ENCODE results near the gene RALGDS.
A peak's percentile ranks its signal among the peaks of the same experiment; 100 is the strongest.
"Not testable (repeated sequence)": the region's sequence is repeated elsewhere in the genome, so short reads cannot be mapped to it uniquely, and the experiment has no call there.

The RALGDS gene

DNA sequence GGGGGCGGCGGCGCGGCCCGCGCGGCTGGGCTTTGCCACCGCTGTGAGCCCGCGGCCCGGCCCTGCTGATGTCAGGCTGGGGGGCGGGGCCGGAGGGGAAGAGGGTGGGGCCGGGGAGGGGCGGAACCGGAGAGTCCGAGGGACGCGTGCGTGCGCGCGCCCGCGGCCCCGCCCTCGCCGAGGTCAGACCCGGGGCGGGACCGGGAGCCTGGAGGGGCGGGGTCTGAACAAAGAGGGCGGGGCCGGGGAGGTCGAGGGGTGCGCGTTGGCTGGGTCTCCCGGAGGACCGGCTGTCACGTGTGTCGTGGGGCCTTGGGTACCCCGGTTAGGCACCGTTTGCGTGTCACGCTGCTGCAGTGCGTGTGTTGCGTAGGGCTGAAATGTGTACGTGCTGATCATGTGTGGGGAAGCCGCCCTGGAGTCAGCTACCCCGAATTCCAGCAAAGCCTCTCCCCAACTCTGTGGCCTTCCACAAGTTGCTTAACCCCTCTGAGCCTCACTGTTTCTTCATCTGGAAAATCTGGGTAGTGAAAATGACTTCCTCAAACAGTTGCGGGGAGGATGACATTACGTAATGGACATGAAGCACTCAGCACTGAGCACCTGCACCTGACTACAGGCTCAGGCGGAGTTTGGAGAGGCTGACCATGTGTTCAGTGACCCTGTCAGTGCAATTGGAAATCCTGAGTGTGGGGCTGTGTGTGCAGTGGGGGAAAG lies at the start of gene RALGDS:
Gene RALGDS, minus strand, starts transcription at position 43 of the 717 bp plus-strand sequence. CDS start 86 bp downstream, outside the sequence.
- in situ Hi-C loops (cut with HindIII; ENCODE audit: low pct_ligation_motif_present, low pct_unique_long_range_greater_than_20kb, low sequenced_read_pairs) = no loop called here
- DNase-seq = peak; percentile 80

DNA sequence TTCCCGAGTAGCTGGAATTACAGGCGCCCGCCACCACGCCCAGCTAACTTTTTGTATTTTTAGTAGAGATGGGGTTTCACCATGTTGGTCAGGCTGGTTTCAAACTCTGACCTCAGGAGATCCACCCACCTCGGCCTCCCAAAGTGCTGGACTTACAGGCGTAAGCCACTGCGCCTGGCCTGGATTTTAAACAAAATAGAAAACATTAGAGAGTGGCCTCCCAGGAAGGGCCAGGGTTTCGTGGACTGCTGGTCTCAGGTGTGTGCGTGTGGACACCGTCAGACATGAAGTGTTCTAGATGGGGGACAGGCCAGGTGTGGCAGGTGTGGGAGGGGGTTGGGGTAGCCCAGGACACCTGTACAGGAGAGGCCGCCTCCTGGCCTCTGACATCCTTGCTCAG lies 49.7 kb upstream of the RALGDS start:
- in situ Hi-C loops (cut with HindIII; ENCODE audit: low pct_ligation_motif_present, low pct_unique_long_range_greater_than_20kb, low sequenced_read_pairs) = no loop called here
- no peak for DNase-seq

DNA sequence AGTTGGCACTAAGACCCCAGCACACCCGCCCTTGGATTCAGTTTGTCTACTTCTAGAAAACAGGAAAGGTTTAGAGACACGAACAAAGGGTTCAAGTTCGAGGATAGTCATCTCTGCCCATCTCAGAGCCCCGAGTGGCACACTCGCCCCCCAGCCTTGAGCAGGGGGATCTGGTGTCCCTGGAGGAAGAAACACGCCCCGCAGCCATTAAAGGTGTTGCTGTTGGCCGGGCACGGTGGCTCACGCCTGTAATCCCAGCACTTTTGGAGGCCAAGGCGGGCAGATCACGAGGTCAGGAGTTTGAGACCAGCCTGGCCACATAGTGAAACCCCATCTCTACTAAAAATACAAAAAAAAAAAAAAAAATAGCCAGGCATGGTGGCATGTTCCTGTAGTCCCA lies 48.6 kb upstream of the RALGDS start:
- DNase-seq; in situ Hi-C loops (cut with HindIII; ENCODE audit: low pct_ligation_motif_present, low pct_unique_long_range_greater_than_20kb, low sequenced_read_pairs): not testable (repeated sequence)

DNA sequence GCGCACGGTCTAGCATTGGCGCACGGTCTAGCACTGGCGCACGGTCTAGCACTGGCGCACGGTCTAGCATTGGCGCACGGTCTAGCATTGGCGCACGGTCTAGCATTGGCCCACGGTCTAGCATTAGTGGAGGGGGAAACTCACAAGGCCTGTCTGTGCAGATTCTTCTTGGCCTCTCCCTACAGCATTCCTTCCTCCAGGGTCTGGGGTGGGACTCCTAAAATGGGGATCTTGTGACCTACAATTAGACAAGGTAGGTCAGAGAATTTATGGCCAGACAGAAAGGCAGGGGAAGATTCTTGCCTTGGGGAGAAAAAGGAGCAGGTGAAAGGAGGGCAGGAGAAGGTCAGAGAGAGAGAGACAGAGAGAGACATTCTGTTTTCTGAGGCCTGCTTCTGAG lies 48.1 kb upstream of the RALGDS start:
- in situ Hi-C loops (cut with HindIII; ENCODE audit: low pct_ligation_motif_present, low pct_unique_long_range_greater_than_20kb, low sequenced_read_pairs) = no loop called here
- no peak for DNase-seq

DNA sequence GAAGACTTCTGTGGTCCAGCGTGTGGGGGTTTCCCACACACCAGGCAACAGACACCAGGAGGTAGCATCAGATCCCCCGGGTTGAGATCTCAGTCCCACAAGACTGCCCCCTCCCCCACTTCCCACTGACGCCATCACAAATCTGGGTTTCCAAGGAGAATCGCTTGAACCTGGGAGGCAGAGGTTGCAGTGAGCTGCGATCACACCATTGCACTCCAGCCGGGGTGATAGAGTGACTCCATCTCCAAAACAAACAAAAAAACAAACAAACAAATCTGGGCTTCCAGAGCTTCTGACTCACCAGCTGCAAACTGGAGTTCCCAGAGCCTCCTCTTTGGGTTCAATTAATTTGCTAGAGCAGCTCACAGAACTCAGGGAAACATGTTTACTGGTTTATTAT lies 47.4 kb upstream of the RALGDS start:
- in situ Hi-C loops (cut with HindIII; ENCODE audit: low pct_ligation_motif_present, low pct_unique_long_range_greater_than_20kb, low sequenced_read_pairs) = no loop called here
- no peak for DNase-seq

DNA sequence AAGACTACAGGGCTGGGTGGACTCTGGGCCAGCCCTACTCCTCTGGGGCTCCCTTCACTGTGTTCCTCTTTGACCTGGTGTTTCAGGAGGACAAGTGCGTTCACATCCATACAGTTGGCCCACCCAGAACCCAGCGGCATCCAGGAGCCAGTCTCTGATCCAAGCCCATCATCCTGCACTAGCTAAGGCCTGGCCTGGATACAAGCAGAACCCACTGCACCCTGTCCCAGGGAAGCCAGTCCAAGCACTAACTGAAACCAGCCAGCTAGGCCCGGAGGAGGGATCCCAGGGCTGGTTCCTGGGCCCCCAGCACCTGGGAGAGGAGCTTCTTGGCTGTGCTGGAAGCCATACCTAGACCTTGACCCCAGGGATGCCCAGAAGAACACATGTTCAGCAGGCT lies 46.7 kb upstream of the RALGDS start:
- DNase-seq = no peak
- in situ Hi-C loops (cut with HindIII; ENCODE audit: low pct_ligation_motif_present, low pct_unique_long_range_greater_than_20kb, low sequenced_read_pairs) = no loop called here

DNA sequence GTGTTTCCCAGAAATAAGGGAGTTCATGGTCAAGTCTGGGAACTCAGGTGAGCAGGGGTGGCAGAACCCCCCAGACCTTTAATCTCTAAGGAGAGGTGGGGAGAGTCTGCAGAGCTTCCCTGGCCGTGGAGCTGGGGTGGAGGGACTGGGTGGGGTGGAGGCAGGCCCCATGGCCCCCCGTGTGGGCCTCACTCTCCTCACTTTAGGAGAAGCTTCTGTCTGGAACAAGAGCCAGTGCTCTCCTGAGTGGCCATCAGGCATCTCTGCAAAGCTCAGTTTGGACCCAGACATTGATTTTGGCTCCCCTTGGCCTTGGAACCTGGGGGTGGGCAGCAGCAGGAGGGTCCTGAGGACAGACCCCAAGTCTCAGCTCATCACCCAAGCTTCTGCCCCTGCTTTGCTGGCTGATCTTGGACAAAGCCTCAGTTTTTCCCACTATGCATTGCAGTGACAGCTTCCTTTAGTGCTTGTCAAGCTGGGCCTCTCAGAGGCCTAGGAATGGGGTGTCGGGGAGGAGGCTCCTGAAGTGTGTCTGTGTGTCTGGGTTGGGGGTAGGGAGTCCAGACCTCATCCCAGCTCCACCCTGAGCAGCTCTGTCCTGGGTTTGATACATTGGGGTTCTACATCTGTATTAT lies 46.2 kb upstream of the RALGDS start:
- in situ Hi-C loops (cut with HindIII; ENCODE audit: low pct_ligation_motif_present, low pct_unique_long_range_greater_than_20kb, low sequenced_read_pairs) = no loop called here
- no peak for DNase-seq

DNA sequence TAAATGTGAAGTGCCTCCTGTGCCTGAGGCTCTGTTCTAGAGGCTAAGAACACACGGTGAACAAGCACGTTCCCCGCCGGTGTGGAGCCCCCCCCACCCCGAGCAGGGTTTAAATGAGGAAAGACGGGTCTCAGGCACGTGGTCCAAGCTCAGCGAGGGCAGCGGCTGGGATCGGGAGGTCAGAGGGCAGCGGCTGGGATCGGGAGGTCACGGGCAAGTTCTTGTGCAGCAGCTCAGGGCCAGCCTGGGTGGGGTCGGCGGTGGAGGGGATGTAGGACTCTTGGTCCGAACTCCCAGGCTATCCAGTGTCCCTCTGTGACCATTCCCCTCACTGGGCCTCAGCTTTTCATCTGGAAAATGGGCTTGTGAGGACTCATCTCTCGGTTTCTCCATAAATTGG lies 45.4 kb upstream of the RALGDS start:
- in situ Hi-C loops (cut with HindIII; ENCODE audit: low pct_ligation_motif_present, low pct_unique_long_range_greater_than_20kb, low sequenced_read_pairs) = no loop called here
- no peak for DNase-seq

DNA sequence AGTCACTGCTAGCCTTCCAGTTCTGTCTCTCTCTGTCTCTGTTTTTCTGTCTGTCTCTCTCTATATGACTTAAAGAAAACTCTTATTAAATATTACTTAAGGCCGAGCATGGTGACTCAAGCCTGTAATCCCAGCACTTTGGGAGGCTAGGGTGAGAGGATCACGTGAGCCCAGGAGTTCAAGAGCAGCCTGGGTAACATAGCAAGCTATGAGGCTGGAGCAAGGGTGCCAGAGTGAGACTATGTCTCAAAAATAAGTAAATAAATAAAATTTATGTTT lies 44.4 kb upstream of the RALGDS start:
- in situ Hi-C loops (cut with HindIII; ENCODE audit: low pct_ligation_motif_present, low pct_unique_long_range_greater_than_20kb, low sequenced_read_pairs) = no loop called here

DNA sequence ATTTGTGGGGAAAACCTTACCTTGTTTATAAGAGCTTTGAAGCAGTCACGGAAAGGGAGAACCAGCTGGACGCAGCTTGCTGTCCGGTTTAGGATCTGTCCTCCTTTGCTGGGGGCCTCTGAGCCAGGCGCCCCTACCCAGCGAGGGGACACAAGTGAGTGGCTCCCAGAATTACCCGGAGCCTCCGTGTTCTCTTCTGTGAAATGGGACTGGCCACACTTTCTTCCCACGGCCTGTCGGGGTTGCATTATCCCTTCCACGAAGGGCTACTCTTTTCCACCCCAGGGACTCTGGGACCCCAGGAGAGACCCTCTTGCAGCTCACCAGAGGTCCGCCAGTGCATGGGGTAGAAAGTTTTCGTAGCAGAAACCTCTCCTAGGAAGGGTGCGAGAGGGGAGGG lies 43.2 kb upstream of the RALGDS start:
- in situ Hi-C loops (cut with HindIII; ENCODE audit: low pct_ligation_motif_present, low pct_unique_long_range_greater_than_20kb, low sequenced_read_pairs) = no loop called here
- no peak for DNase-seq

More for the DNA sequence above, 44.4 kb upstream of the RALGDS start:
- DNase-seq = no peak

DNA sequence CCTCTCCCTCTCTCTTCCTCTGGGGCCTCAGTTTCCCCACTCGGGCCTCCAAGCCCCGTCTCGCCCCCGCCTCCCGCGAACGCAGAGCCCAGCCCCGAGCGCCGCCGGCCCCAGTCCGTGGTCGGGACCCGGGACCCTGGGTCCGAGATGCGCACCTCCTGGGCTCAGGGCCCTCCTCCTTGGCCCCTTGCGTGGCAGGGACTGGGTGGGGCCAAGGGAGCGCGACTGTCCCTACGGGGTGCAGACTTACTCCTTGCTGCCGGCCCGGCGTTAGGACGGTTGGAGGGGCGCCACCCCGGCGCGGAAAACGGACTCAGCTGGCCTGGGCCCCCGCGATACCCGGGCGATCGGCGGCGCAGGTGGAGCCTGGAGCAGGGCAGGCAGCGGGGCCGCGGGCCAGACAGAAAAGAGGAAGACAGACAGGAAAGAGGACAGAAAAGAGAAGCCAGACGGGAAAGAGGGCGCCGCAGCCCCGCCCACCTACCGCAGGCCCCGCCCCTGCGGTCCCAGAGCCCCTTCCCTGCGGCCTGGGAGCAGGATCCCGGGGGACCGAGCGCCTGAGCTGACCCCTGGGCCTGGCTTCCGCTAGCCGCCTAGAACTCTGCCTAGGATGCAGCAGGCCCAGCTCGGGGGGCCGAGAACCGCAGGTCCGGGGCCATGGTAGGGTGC lies 42.6 kb upstream of the RALGDS start, which contains the start of gene GBGT1:
Gene GBGT1, minus strand, starts transcription at position 411 of the 669 bp plus-strand sequence. CDS start 1,502 bp downstream, outside the sequence.
- DNase-seq = peak; percentile 29

DNA sequence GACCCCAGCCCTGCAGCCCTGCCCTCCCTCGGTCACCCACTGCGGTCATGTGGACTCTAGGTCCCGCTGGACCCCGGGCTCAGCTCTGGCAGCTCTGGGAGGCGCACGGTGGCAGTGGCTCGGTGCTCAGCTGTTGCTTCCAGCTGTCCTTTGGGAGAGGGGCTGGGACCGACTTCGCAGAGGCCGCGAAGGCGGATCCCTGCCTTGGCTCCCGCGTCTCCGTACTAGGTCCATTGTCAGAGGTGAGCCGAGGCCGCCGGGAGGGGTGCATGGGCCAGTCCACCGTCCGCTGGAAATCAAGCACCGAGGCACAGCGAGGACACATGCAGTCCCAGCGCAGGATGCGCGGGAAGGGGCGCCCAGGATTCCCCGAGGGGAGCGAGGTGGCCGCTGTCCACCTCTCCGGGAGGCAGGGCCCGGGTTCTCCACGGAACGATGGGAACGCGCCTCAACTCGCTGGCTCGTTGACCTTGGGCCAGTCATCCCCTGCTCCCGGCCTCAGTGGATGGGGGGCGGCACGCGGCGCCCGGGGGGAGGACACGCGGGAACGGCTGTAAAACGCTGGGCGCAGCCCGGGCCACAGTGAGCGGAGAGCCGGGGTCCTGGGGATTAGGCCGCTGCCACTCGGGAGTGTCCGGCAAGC lies 41.9 kb upstream of the RALGDS start:
- in situ Hi-C loops (cut with HindIII; ENCODE audit: low pct_ligation_motif_present, low pct_unique_long_range_greater_than_20kb, low sequenced_read_pairs) = no loop called here
- no peak for DNase-seq

More for the DNA sequence above, 42.6 kb upstream of the RALGDS start, which contains the start of gene GBGT1:
- in situ Hi-C loops (cut with HindIII; ENCODE audit: low pct_ligation_motif_present, low pct_unique_long_range_greater_than_20kb, low sequenced_read_pairs) = no loop called here

DNA sequence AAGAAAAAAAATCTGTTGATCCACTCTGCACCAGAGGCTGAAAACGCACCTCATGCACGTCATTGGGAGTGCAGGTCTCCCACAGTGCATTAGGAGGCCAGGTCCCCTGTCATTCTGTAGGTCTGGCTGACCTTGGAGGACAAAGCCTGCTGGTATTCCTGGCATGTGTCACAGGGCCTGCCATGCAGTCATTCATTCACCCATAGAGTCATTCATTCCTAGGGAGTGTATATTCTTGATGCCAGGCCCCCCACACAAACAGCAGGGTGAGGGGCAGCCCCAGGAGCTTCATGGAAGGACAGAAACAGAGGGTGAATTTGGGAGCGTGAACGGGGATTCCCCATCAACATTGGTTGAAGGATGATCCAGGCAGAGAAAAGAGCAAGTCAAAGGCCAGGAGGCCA lies 40.5 kb upstream of the RALGDS start:
- no peak for DNase-seq
- in situ Hi-C loops (cut with HindIII; ENCODE audit: low pct_ligation_motif_present, low pct_unique_long_range_greater_than_20kb, low sequenced_read_pairs) = no loop called here

DNA sequence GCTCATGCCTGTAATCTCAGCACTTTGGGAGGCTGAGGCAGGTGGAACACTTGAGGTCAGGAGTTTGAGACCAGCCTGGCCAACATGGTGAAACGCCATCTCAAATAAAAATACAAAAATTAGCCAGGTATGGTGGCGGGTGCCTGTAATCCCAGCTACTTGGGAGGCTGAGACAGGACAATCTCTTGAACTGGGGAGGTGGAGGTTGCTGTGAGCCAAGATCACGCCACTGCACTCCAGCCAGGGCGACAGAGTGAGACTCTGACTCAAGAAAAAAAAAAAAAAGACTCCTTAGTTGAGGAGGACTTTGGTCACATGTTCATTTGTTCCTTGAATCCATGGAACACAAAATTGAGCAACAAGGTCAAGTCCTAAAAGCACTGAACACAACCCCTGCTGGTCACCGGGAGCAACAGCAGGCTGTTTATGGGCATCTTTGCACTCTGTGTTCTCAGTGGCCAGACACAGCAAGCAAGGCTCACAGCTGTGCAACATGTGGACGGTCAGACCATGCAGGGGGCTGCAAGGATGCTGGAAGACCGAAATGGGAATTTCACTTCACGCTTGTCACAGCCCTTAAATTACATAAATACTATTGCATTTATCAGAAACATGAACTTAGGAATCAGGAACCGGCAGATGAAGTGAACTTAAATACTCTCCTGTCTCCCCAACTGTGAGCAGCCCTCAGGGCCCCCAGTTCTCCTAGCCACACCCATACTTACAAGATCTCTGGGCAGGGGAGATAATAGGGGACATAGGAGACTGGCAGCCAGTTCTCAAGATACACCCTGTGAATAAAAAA lies 39.9 kb upstream of the RALGDS start:
- DNase-seq = peak; percentile 52

DNA sequence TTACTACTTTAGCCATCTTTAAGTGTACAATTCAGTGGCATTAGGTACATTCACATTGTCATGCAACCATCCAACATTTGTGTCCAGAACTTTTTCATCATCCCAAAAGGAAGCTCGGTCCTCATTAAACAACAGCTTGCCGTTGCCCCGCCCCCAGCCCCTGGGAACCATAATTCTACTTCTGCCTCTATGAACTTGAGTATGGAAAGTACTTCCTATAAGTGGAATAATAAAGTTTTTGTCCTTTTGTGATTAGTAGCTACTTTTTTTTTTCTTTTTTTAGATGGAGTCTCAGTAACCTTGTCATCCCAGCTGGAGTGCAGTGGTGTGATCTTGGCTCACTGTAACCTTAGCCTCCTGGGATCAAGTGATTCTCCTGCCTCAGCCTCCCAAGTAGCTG lies 37.7 kb upstream of the RALGDS start:
- in situ Hi-C loops (cut with HindIII; ENCODE audit: low pct_ligation_motif_present, low pct_unique_long_range_greater_than_20kb, low sequenced_read_pairs) = no loop called here

More for the DNA sequence above, 39.9 kb upstream of the RALGDS start:
- in situ Hi-C loops (cut with HindIII; ENCODE audit: low pct_ligation_motif_present, low pct_unique_long_range_greater_than_20kb, low sequenced_read_pairs) = no loop called here

DNA sequence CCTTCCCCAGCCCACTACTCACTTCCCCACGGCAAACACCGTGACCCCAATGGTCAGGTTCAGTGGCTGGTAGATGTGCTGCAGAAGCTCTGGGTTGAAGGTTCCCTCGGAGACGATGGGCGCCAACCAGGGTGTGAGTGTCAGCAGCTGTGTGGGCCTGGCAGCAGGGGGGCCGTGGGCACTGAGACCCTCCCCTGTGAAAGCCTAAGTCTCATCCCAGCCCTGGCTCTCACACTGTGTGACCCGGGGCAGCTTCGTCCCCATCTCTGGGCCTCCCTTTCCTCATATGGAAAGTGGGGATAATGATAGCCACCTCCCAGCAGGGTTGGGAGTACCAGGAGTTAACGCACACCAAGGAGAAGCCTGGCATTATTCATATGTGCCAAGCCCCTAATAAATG lies 34.1 kb upstream of the RALGDS start:
- in situ Hi-C loops (cut with HindIII; ENCODE audit: low pct_ligation_motif_present, low pct_unique_long_range_greater_than_20kb, low sequenced_read_pairs) = no loop called here
- no peak for DNase-seq

More for the DNA sequence above, 37.7 kb upstream of the RALGDS start:
- no peak for DNase-seq

DNA sequence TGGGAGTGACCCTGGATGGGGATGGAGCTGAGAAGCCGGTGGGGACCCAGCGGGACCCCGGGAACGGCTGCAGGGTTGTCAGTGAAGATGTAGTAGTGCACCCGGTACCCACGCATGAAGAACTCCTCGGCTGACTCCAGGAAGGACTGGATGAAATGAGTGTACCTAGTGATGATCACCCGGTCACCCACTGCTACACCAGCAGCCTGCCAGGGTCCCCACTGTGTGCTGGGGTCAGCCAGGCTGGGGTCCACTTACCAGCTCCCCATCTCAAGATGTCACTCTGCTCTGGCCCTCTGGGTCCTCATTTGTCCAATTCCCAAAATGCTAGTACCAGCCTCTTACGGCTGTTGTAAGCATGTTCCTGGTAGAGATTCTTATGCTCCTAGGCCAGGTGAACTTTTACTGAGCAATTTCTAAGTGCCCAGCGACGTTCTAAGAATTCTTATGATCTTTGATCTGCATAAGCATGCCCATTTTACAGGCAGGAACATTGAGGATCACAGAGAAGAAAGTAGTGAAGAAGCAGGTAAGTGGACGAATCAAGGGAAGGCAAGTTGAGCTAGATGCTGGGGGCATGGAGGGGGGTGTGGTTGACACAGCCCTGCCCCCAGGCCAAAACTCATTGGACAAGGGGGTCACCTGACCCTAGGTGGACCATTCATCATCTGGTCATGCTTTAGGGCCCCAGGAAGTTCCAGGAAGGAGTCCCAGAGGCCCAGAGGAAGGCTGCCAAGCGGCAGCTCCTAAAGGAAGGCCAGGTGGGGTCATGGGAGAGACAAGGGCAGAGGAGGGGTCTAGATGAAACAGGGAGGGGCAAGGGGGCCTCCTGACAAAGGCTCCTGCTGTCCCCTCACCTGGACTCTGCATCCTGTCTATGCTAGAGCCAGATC lies 33.3 kb upstream of the RALGDS start:
- in situ Hi-C loops (cut with HindIII; ENCODE audit: low pct_ligation_motif_present, low pct_unique_long_range_greater_than_20kb, low sequenced_read_pairs) = no loop called here
- no peak for DNase-seq
